Lower lobe of right lung (tissue), 2 donors: ENCODE measurements around the gene CDC42EP1. TPM values are rescaled to one million over a fixed set of nuclear protein-coding genes. Genes with fewer than 3 reads are reported as not detected.
A peak's percentile ranks its signal among the peaks of the same experiment; 100 is the strongest.
"Not testable (repeated sequence)": the region's sequence is repeated elsewhere in the genome, so short reads cannot be mapped to it uniquely, and the experiment has no call there.

ENCODE experiments used
- ATAC-seq, 2 donors: fragments of 200-7000 bp; cut with Tn5 transposase; one replicate each; pipeline ENCODE4 v1.9.1; 2020 to 2022; ENCODE audit warnings: mild to moderate bottlenecking in 2 of 2, moderate library complexity in 2 of 2
- DNase-seq: peaks from one replicate; pipeline ENCODE4 v3.0.0-alpha.2; 2020
- H3K27ac ChIP-seq: fragments of 200-600 bp; one replicate; pipeline ENCODE4 v1.8.0; 2022
- H3K27me3 ChIP-seq: fragments of 200-600 bp; one replicate; pipeline ENCODE4 v1.8.0; 2022; ENCODE audit warnings: low read depth
- H3K36me3 ChIP-seq: fragments of 200-600 bp; one replicate; pipeline ENCODE4 v1.8.0; 2022; ENCODE audit warnings: mild to moderate bottlenecking
- H3K4me1 ChIP-seq: fragments of 200-600 bp; one replicate; pipeline ENCODE4 v1.8.0; 2022
- H3K4me3 ChIP-seq: fragments of 200-600 bp; one replicate; pipeline ENCODE4 v1.8.0; 2022; ENCODE audit warnings: mild to moderate bottlenecking
- H3K9me3 ChIP-seq: fragments of 200-600 bp; one replicate; pipeline ENCODE4 v1.8.0; 2022
- intact Hi-C: fragments of 100-400 bp; cut with DNase I; formaldehyde crosslinking; loops from one replicate; pipeline ENCODE4 v1.11.0; 2022
- total RNA-seq: library from RNA; stranded (reverse); fragmentation: NEBNext Ultra II Directional; extraction: Animal tissue kit (Norgen Biotek cat#: 25700); gene quantifications from one replicate; pipeline ENCODE4 v1.2.1, GENCODE V29; 2021
- TF ChIP-seq, protein P1 (sequence below): fragments of 200-600 bp; IDR thresholded peaks from one replicate; pipeline ENCODE4 v1.8.0; 2022; ENCODE audit warnings: antibody characterized with exemption, mild to moderate bottlenecking
- donor health status: DM: no; HTN: yes; CAD: no; lungs with severe emphysema.

CDC42EP1 gene
- total RNA-seq, 1 donor from 2014 or later = 46.0 TPM

DNA sequence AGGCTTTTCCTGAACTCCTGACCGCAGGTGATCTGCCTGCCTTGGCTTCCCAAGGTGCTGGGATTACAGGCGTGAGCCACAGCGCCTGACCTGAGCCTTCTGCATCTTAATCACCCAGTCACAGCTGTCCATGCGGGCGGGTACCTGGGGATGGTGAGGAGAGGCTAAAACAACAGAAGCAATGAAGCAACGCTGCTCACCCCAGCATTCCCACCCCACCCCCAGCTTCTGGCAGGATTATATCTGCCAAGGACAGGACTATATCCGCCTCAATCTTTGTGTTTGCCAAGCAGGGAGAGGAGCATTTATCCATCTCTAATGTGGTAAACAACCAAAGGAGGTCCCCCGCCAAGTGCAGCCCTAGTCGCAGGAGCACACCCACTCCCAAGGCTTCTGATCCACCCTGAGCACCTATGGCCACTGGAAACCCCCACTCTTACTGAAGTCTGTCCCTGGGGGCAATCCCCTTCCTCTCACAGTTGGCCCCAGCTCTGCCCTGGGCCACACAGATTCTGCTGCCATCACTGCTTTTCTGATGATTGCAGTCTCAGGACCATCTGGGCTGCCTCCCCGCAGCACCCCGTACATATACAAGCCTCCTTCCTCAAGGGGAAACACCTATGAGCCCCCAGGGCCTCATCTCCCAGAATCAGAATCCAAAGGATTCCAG, 28.4 kb downstream of the CDC42EP1 start:
- Histone ChIP-seq H3K9me3 (no peaks in the 10 kb centered on the region), H3K27ac (no peak overlapping the region), H3K27me3 (no peaks in the 10 kb centered on the region), H3K36me3 (no peaks in the 10 kb centered on the region), H3K4me1 (peaks cover 31% of the 10 kb centered on the region), H3K4me3 (no peak overlapping the region)
- no peak for ATAC-seq
- intact Hi-C loops = no loop called here
- DNase-seq = no peak
- TF ChIP-seq, protein P1, sequence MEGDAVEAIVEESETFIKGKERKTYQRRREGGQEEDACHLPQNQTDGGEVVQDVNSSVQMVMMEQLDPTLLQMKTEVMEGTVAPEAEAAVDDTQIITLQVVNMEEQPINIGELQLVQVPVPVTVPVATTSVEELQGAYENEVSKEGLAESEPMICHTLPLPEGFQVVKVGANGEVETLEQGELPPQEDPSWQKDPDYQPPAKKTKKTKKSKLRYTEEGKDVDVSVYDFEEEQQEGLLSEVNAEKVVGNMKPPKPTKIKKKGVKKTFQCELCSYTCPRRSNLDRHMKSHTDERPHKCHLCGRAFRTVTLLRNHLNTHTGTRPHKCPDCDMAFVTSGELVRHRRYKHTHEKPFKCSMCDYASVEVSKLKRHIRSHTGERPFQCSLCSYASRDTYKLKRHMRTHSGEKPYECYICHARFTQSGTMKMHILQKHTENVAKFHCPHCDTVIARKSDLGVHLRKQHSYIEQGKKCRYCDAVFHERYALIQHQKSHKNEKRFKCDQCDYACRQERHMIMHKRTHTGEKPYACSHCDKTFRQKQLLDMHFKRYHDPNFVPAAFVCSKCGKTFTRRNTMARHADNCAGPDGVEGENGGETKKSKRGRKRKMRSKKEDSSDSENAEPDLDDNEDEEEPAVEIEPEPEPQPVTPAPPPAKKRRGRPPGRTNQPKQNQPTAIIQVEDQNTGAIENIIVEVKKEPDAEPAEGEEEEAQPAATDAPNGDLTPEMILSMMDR = no peak

DNA sequence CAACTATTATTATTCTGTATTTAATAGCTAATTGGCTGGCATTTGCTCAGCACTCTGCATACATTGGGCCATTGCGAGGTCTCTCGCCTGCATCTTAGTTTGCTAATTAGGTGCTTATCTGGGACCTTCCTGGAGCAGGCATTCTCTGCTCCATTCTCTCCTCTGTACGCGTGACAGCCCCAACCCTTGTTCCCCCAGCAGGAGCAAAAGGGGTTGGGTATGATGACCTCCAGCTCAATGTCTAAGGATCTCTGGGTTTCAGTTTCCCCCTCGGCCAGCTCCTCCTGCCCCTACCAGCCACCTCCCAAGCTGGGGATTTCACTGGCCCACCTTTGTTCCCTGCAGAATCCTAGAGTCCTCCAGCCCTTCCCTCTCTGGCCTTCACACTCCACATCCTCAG, 29.4 kb downstream of the CDC42EP1 start:
- no peaks in the 10 kb centered on the region for H3K9me3 ChIP-seq
- H3K27me3 ChIP-seq = no peaks in the 10 kb centered on the region
- H3K27ac ChIP-seq = no peak overlapping the region
- intact Hi-C loops = loop anchor here (10.0 kb wide), 1 partner anchor 45 kb away; no protein-coding TSS in a partner anchor
- H3K36me3 ChIP-seq = no peaks in the 10 kb centered on the region
- no peak overlapping the region for H3K4me3 ChIP-seq
- ATAC-seq (no peak), DNase-seq (no peak)
- TF ChIP-seq, protein P1 = no peak
- H3K4me1 ChIP-seq = peaks cover 31% of the 10 kb centered on the region

DNA sequence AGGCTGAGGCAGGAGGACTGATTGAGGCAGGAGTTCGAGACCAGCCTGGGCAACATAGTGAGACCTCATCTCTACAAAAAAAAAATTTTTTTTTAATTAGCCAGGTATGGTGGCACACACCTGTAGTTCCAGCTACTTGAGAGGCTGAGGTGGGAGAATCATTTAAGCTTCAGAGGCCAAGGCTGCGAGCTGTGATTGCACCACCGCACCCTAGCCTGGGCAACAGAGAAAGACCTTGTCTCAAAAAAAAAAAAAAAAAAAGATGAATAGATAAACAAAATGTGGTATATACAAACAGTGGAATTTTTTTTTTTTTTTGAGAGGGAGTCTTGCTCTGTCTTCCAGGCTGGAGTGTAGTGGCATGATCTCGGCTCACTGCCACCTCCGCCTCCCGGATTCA, 30.8 kb downstream of the CDC42EP1 start:
- H3K4me3 ChIP-seq, H3K27me3 ChIP-seq, H3K36me3 ChIP-seq, DNase-seq, H3K9me3 ChIP-seq, ATAC-seq: not testable (repeated sequence)
- intact Hi-C loops = loop anchor here (10.0 kb wide), 1 partner anchor 46 kb away; no protein-coding TSS in a partner anchor
- Histone ChIP-seq H3K4me1 (peaks cover 31% of the 10 kb centered on the region), H3K27ac (peak overlapping the region; percentile 59)

DNA sequence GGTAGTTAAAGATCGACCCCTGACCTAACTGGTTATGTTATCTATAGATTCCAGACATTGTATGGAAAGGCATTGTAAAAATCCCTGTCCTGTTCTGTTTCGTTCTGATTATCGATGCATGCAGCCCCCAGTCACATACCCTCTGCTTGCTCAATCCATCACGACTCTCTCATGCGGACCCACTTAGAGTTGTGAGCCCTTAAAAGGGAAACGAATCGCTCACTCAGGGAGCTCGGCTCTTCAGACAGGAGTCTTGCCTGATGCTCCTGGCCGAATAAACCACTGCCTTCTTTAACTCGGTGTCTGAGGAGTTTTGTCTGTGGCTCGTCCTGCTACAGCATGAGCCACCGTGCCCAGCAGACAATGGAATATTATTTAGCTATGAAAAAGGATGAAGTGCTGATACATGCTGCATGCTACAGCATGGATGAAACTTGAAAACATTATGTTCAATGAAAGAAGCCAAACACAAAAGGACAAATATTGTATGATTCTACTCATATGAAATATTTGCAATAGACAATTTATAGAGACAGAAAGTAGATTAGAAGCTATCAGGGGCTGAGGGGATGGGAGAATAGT, 31.6 kb downstream of the CDC42EP1 start:
- intact Hi-C loops = loop anchor here (10.0 kb wide), 1 partner anchor 47 kb away; no protein-coding TSS in a partner anchor
- H3K4me3 ChIP-seq = peak overlapping the region; percentile 3
- H3K36me3 ChIP-seq = no peaks in the 10 kb centered on the region
- peak overlapping the region; percentile 51 for H3K27ac ChIP-seq
- no peak for DNase-seq
- TF ChIP-seq, protein P1 = no peak
- H3K27me3 ChIP-seq = no peaks in the 10 kb centered on the region
- no peak for ATAC-seq
- H3K4me1 ChIP-seq = peaks cover 31% of the 10 kb centered on the region
- H3K9me3 ChIP-seq = no peaks in the 10 kb centered on the region

DNA sequence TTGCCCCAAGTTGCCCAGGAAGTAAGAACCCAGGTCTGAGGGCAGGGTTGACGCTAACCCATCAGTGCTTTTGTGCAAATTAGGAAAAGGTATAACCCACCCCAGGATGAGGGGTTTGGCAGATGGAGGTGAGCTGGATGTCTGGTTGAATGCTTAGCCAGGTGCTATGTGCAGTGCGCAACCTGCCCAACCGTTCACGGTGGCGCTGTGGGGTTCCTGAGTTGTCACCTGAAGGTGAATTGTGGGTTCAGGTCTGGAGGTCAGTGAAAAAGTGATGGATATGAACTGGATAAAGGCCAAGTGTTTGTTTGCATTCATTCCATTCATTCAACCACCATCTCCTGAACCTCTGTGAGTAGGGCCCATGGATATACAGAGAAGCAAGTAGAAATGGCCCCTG, 34.0 kb downstream of the CDC42EP1 start:
- Histone ChIP-seq H3K4me3 (no peak overlapping the region), H3K36me3 (no peaks in the 10 kb centered on the region), H3K9me3 (no peaks in the 10 kb centered on the region), H3K27ac (no peak overlapping the region), H3K4me1 (peaks cover 35% of the 10 kb centered on the region), H3K27me3 (no peaks in the 10 kb centered on the region)
- intact Hi-C loops = loop anchor here (10.0 kb wide), 1 partner anchor 49 kb away; no protein-coding TSS in a partner anchor
- TF ChIP-seq, protein P1 = no peak
- no peak for ATAC-seq
- DNase-seq = no peak

DNA sequence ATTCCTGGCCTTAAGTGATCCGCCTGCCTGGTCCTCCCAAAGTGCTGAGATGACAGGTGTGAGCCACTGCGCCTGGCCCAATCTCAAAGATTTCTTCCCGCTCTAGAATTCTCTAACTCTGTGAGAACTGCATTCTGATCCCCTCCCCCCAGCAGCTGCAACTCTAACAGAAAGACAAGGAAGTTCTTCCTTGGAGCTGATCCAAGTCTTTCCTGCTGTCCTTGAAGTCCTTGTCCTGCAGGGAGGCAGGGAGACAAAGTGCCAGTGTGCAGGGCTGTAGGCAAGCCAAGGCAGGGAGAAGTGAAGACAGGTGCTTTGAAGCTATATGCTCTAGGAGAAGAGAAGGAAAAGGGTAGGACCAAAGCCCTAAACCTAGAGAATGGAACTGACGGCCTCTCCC, 38.9 kb downstream of the CDC42EP1 start:
- no peaks in the 10 kb centered on the region for H3K9me3 ChIP-seq
- DNase-seq (no peak), ATAC-seq (no peak)
- H3K4me3 ChIP-seq = no peak overlapping the region
- TF ChIP-seq, protein P1 = no peak
- peaks cover 9% of the 10 kb centered on the region for H3K4me1 ChIP-seq
- intact Hi-C loops = loop anchor here (10.0 kb wide), 1 partner anchor 54 kb away; no protein-coding TSS in a partner anchor
- no peak overlapping the region for H3K27ac ChIP-seq
- H3K27me3 ChIP-seq = no peaks in the 10 kb centered on the region
- no peaks in the 10 kb centered on the region for H3K36me3 ChIP-seq
